ENCODE results near the gene FGFBP2.

The FGFBP2 gene

DNA sequence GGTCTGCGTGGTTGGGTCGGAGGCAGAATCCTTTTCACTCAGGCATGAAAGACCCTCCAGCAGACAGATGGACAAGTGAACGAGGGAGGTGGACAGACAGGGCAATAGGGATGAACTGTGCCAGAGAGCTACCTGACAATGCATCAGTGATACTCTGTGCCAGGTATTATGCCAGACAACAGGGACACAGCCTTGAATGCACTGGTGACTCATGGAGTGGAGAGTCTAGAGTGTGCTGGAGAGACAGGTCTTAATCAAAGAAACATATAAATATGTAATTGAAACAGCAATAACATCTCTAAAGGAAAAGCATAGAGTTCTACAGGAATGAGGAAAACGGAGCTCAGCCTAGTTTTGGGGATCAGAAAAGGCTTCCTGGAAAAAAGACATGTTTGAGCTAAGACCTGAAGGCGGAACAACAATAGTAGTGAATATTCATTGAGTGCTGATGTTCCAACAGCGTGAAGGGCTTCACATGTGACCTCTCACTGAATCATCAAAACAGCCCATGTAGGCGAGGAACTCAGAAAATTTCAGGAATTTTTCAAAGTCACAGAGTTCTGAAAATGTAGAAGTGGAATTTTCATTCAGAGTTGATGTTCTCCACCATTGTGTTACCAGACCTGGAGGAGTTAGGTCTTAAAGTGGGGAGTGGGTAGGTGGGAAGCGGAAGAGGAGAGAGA lies 20.0 kb upstream of the FGFBP2 start:
- Histone ChIP-seq H4K20me1 (ENCODE audit: insufficient read depth, low read length) (no peaks in the 10 kb centered on the region), H3K27ac (ENCODE audit: low read length) (no peak overlapping the region), H3K4me3 (ENCODE audit: low read length) (no peak overlapping the region), H3K9me2 (replicated peaks; ENCODE audit: insufficient read depth, low read length) (no peaks in the 10 kb centered on the region), H3K79me2 (ENCODE audit: low read length) (no peaks in the 10 kb centered on the region), H3K27me3 (replicated peaks; ENCODE audit: insufficient read depth, low read length) (no peaks in the 10 kb centered on the region), H3K9ac (ENCODE audit: low read length) (no peak overlapping the region), H2AFZ (ENCODE audit: low read length) (no peak overlapping the region), H3K9me3 (replicated peaks; ENCODE audit: insufficient read depth, low read length) (no peaks in the 10 kb centered on the region), H3F3A (ENCODE audit: insufficient read depth, low read length) (no peaks in the 10 kb centered on the region), H3K4me2 (ENCODE audit: low read depth, low read length) (no peak overlapping the region), H3K4me1 (ENCODE audit: low read length) (no peaks in the 10 kb centered on the region), H3K36me3 (replicated peaks; ENCODE audit: insufficient read depth, low read length) (no peaks in the 10 kb centered on the region)
- TF ChIP-seq EZH2 (optimal IDR thresholded peaks at IDR 0.05; ENCODE audit: low read depth, low read length) = no peak
- TF ChIP-seq, protein P1, sequence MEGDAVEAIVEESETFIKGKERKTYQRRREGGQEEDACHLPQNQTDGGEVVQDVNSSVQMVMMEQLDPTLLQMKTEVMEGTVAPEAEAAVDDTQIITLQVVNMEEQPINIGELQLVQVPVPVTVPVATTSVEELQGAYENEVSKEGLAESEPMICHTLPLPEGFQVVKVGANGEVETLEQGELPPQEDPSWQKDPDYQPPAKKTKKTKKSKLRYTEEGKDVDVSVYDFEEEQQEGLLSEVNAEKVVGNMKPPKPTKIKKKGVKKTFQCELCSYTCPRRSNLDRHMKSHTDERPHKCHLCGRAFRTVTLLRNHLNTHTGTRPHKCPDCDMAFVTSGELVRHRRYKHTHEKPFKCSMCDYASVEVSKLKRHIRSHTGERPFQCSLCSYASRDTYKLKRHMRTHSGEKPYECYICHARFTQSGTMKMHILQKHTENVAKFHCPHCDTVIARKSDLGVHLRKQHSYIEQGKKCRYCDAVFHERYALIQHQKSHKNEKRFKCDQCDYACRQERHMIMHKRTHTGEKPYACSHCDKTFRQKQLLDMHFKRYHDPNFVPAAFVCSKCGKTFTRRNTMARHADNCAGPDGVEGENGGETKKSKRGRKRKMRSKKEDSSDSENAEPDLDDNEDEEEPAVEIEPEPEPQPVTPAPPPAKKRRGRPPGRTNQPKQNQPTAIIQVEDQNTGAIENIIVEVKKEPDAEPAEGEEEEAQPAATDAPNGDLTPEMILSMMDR (IDR thresholded peaks at IDR 0.05; ENCODE audit: low read length) = no peak
- TF ChIP-seq EZH2phosphoT487 (IDR thresholded peaks at IDR 0.05; ENCODE audit: low read length) = no peak
- no peak for DNase-seq

DNA sequence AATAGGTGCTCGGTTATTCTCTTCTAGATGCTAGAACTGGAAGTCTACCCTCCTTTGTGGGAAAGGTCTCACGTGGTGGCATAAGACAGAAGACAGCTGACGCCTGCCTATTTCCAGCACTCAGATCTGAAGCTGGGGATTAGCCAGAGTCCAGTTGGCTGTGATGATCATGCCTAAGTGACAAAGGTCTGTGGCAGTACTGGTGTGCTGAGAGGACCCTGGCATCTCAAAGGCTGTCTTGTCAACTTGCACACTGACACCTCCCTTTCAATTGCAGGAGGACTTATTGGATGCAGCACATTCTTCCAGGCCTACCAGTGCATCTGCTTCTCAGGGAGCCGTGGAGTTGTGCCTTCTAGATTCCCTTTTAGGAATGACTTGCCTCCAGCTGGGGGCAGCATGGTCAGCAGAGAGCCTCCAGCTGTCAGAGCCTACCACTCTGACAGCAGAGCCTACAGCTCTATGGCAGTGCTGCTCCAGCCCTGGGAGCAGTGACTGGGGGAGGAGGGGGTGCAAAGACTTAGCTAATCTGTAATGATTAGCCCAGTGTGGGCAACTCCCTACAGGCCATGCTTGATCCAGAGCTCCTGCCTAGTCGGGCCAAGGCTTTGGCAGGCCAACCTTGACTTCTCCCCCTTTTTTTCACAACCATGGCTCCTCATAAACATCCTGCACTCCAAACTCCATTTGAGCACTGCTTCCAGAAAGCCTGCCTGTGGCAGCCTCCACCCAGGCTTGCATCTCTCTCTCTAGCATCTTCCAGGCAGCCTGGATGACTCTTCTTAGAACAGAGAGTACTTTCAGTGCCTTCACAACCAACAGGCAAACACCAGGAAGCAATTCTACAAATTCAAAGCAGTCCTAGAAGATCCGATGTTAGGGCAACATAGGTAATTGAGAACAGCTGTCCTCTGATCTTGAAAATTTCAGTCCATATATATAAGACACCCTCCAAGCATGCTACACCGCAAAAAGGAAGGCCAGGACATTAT lies 13.8 kb upstream of the FGFBP2 start:
- Histone ChIP-seq H3K4me2 (ENCODE audit: low read depth, low read length) (no peak overlapping the region), H3K27me3 (replicated peaks; ENCODE audit: insufficient read depth, low read length) (no peaks in the 10 kb centered on the region), H2AFZ (ENCODE audit: low read length) (no peak overlapping the region), H3K9me3 (replicated peaks; ENCODE audit: insufficient read depth, low read length) (no peaks in the 10 kb centered on the region), H3K79me2 (ENCODE audit: low read length) (no peaks in the 10 kb centered on the region), H3K4me3 (ENCODE audit: low read length) (no peak overlapping the region), H3K36me3 (replicated peaks; ENCODE audit: insufficient read depth, low read length) (no peaks in the 10 kb centered on the region), H4K20me1 (ENCODE audit: insufficient read depth, low read length) (no peaks in the 10 kb centered on the region), H3K9ac (ENCODE audit: low read length) (no peak overlapping the region), H3F3A (ENCODE audit: insufficient read depth, low read length) (no peaks in the 10 kb centered on the region), H3K9me2 (replicated peaks; ENCODE audit: insufficient read depth, low read length) (no peaks in the 10 kb centered on the region), H3K4me1 (ENCODE audit: low read length) (no peaks in the 10 kb centered on the region), H3K27ac (ENCODE audit: low read length) (no peak overlapping the region)
- no peak for TF ChIP-seq EZH2 (optimal IDR thresholded peaks at IDR 0.05; ENCODE audit: low read depth, low read length)
- TF ChIP-seq, protein P1 (IDR thresholded peaks at IDR 0.05; ENCODE audit: low read length) = no peak
- TF ChIP-seq EZH2phosphoT487 (IDR thresholded peaks at IDR 0.05; ENCODE audit: low read length) = no peak
- no peak for DNase-seq

DNA sequence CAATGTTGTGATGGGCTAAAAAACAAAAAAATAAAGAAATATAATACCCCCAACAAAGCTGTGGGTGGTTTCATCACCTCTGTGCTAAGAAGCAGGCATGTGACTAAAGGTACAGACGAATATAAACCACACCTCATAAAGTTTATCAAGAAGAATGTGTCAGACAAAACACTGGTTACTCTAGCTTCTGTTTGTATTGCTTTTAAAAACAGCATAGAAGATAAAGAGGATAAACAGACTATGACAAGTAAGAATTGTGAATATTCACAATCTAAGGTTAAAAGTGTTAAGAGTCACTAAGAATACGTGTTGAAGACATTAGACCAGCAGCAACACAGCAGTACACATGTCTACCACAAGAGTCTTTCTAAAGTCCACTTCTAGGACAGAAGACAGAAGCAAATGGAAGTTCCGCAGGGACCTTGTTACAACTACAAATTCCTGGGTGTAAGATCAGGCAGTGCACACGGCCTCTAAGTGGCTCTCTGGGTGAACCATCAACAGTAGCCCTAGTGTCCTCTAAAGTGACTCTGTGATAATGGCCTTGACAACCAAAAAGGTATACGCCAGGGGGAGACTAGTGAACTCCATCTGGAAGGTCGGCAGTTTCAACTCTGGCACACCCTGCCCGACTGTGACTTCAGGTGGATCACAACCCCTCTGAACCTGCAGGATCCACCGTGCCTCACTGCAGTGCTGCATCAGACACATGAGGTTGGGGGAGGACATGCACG lies 8.3 kb upstream of the FGFBP2 start:
- H3K27me3 ChIP-seq (replicated peaks; ENCODE audit: insufficient read depth, low read length) = no peaks in the 10 kb centered on the region
- H4K20me1 ChIP-seq (ENCODE audit: insufficient read depth, low read length) = no peaks in the 10 kb centered on the region
- H3K4me3 ChIP-seq (ENCODE audit: low read length) = no peak overlapping the region
- no peaks in the 10 kb centered on the region for H3K79me2 ChIP-seq (ENCODE audit: low read length)
- no peak overlapping the region for H3K9ac ChIP-seq (ENCODE audit: low read length)
- no peaks in the 10 kb centered on the region for H3K9me3 ChIP-seq (replicated peaks; ENCODE audit: insufficient read depth, low read length)
- H3F3A ChIP-seq (ENCODE audit: insufficient read depth, low read length) = no peaks in the 10 kb centered on the region
- H3K27ac ChIP-seq (ENCODE audit: low read length) = no peak overlapping the region
- TF ChIP-seq, protein P1 (IDR thresholded peaks at IDR 0.05; ENCODE audit: low read length) = no peak
- no peak for TF ChIP-seq EZH2phosphoT487 (IDR thresholded peaks at IDR 0.05; ENCODE audit: low read length)
- TF ChIP-seq EZH2 (optimal IDR thresholded peaks at IDR 0.05; ENCODE audit: low read depth, low read length) = no peak
- H2AFZ ChIP-seq (ENCODE audit: low read length) = no peak overlapping the region
- H3K36me3 ChIP-seq (replicated peaks; ENCODE audit: insufficient read depth, low read length) = no peaks in the 10 kb centered on the region
- no peak overlapping the region for H3K4me2 ChIP-seq (ENCODE audit: low read depth, low read length)
- H3K9me2 ChIP-seq (replicated peaks; ENCODE audit: insufficient read depth, low read length) = no peaks in the 10 kb centered on the region
- no peaks in the 10 kb centered on the region for H3K4me1 ChIP-seq (ENCODE audit: low read length)
- no peak for DNase-seq

Measured in MM.1S (cell line).